ENCODE measurements around the gene PAIP1.
"Not testable (repeated sequence)": the region's sequence is repeated elsewhere in the genome, so short reads cannot be mapped to it uniquely, and the experiment has no call there.

Gene PAIP1

GRCh38 chr5:43514816-43515677 lies 41.8 kb downstream of the PAIP1 start, which contains the start of gene C5orf34:
Gene C5orf34 (minus strand): TSS chr5:43515148. CDS start chr5:43509339, 5,809 bp downstream.
- DNase-seq, result peak; percentile 85

GRCh38 chr5:43514471-43514815 lies 42.4 kb downstream of the PAIP1 start:
- DNase-seq, result no peak

- no peak for DNase-seq
These were observed 42.9 kb downstream of the PAIP1 start for GRCh38 chr5:43514025-43514424.

- not testable (repeated sequence) for DNase-seq
These were observed 45.8 kb downstream of the PAIP1 start for GRCh38 chr5:43511062-43511461.

GRCh38 chr5:43498581-43498980 lies 58.3 kb downstream of the PAIP1 start:
- no peak for DNase-seq

GRCh38 chr5:43497311-43498104 lies 59.4 kb downstream of the PAIP1 start:
- DNase-seq, result no peak

- DNase-seq, result no peak
These were observed 65.6 kb downstream of the PAIP1 start for GRCh38 chr5:43491326-43491725.

- no peak for DNase-seq
These were observed 70.5 kb downstream of the PAIP1 start for GRCh38 chr5:43486353-43486752.

- no peak for DNase-seq
These were observed 71.5 kb downstream of the PAIP1 start for GRCh38 chr5:43485406-43485805.

- peak; percentile 35 for DNase-seq
These were observed 72.6 kb downstream of the PAIP1 start for GRCh38 chr5:43484106-43484849.

- DNase-seq, result peak; percentile 13
These were observed 73.4 kb downstream of the PAIP1 start, which contains the start of gene TMEM267 for GRCh38 chr5:43483298-43484105. Gene TMEM267 (minus strand): TSS chr5:43483865. CDS start chr5:43453969, 29,896 bp downstream.

GRCh38 chr5:43482490-43483297 lies 74.2 kb downstream of the PAIP1 start:
- DNase-seq, result no peak

All from NCI-H1417 treated with DMSO at 0.1 percent for 48 hours (cell line).